ENCODE data around the gene ZSCAN32. TPM values are rescaled to one million over a fixed set of nuclear protein-coding genes. Genes with fewer than 3 reads are reported as not detected.

ZSCAN32 gene
- 10.1 to 16.8 TPM (median 15.4 TPM) in 5 replicates for total RNA-seq (2022; extraction: Qiagen RNA extraction; ENCODE audit: low read depth)

DNA sequence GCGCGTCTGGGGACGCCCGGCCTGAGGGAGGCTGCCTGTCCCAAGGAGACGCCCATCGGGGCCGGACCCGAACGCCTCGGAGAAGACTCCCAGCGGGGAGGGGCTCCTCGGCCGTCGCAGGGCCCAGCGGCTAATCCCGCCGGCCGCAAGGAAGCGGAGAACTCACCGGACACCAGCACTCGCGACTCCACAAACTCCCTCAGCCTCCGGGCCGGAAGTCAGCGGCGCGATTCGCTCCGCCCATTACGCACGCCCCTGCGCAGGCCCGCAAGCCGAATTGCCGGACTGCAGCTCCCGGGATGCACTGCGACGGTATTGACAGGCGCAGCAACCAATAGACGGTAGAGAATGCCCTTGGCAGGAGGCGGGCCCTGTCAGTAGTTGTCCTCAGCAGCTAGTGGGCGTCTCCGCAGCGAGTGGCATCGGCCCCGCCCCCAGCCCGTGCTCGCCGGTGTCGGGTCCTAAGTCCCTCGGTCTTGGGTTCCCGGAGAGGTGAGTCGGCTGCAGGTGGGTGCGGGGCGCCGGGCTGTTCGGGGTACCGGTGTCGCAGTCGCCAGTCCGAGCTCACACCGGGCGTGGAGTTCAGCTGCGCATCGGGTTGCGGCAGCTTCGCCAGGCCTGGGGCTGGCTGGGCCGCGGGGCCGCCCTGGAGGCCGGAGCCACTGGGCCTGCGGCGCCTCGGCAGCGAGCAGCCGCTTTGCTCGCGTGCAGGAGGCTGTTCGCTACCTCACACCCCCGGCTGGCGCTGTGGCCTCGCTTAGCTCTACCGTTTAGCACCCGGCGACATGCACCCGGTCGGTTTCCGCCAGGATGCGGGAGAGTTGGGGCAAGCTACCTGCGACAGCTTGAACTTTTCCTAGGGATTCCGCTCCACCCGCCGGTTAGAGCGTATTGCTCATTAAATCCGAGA lies at the start of gene ZSCAN32, which contains the start of gene ZNF174:
Gene ZSCAN32, minus strand, starts transcription at position 226 of the 910 bp plus-strand sequence. CDS start 3,447 bp downstream, outside the sequence.
Gene ZNF174, plus strand, starts transcription at position 437 of the 910 bp plus-strand sequence. CDS start 790 bp downstream, outside the sequence.

DNA sequence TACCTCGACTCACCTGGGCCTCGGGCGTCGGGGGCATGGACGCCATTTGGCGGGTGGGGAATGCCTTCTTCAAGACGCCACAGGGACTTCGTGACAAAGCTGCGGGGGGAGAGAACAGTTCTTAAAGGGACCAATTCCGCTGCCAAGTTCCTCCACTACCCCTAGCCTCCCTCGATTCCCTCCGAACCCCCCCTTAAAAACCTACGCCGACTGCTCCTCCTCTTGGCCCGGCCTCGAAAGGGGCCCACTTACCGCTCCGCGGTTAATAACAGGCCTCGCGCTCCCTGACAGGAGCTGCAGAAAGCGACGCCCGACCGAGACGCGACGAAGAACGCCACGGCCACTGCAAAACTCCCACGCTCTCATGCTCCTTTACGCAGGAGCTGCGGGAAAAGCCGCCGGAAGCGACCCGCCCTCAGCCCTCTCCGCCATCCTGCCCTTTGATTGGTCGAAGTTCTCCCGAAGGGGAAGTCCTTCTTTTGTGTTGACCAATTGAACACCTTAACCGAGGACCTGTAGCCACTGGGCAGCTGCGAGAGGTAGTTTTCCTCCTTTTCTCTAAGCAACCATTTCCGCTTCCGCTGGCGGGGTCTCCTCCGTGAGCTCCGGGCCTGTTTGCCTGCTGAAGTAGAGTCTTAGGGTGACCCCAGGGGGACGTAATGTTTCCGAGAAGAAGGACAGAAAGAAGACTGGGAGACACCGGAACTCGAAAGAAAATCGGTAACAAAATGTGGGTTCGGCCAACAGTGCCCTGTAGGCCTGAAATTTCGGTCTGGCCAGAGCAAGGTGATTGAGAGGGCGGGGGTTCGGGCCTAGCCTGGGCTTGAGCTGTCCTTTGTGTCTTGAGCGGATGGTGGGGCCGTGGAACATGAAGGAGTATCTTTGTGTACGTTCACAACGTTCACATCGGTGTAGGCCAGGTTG lies 42.6 kb upstream of the ZSCAN32 start, which contains the start of the genes NAA60 and ZNF597:
Gene NAA60, plus strand, starts transcription at position 573 of the 924 bp plus-strand sequence. CDS start 32,548 bp downstream, outside the sequence.
Gene ZNF597, minus strand, starts transcription at position 397 of the 924 bp plus-strand sequence. Its CDS starts 351 bp downstream, at position 46.

DNA sequence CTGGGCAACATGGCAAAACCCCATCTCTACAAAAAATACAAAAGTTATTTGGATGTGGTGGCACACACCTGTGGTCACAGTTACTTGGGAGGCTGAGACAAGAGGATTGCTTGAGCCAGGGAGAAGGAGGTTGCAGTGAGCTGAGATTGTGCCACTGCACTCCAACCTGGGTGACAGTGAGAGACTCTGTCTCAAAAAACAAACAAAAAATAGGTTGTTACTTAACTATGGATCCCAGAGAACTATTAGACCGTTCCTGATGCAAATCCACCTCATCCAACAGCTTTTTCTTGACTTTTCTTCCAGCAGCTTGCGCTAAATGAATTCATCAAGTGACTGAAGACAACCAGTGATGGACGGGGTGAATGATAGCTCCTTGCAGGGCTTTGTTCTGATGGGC lies 45.2 kb downstream of the ZSCAN32 start, which contains the start of gene OR2C1:
Gene OR2C1, plus strand, starts transcription at position 301 of the 400 bp plus-strand sequence. Its CDS starts 52 bp downstream, at position 353.

Other genes starting within 250 kb of the ZSCAN32 start
- gene OR1F1, start 212.8 kb downstream of the ZSCAN32 start, total RNA-seq (2022; extraction: Qiagen RNA extraction; ENCODE audit: low read depth): 0.32 to 0.76 TPM (median 0.41 TPM) in 5 replicates
- gene ZNF200, start 165.8 kb downstream of the ZSCAN32 start, total RNA-seq (2022; extraction: Qiagen RNA extraction; ENCODE audit: low read depth): 7.4 to 9.6 TPM (median 8.4 TPM) in 5 replicates
- not detected in 5 replicates for gene MEFV, start 144.4 kb downstream of the ZSCAN32 start, total RNA-seq (2022; extraction: Qiagen RNA extraction; ENCODE audit: low read depth)
- gene ZNF263, start 117.5 kb downstream of the ZSCAN32 start, total RNA-seq (2022; extraction: Qiagen RNA extraction; ENCODE audit: low read depth): 33.6 to 39.7 TPM (median 38.0 TPM) in 5 replicates
- gene TIGD7, start 95.6 kb downstream of the ZSCAN32 start, total RNA-seq (2022; extraction: Qiagen RNA extraction; ENCODE audit: low read depth): 0.76 to 2.0 TPM (median 1.4 TPM) in 5 replicates
- 10.2 to 14.2 TPM (median 12.4 TPM) in 5 replicates for gene ZNF75A, start 95.5 kb downstream of the ZSCAN32 start, total RNA-seq (2022; extraction: Qiagen RNA extraction; ENCODE audit: low read depth)
- gene OR2C1, start 45.1 kb downstream of the ZSCAN32 start, total RNA-seq (2022; extraction: Qiagen RNA extraction; ENCODE audit: low read depth): not detected in 5 replicates
- 12.6 to 18.1 TPM (median 13.9 TPM) in 5 replicates for gene ZNF174, start 211 bp upstream of the ZSCAN32 start, total RNA-seq (2022; extraction: Qiagen RNA extraction; ENCODE audit: low read depth)
- 0.85 to 1.3 TPM (median 0.95 TPM) in 5 replicates for gene ZNF597, start 42.5 kb upstream of the ZSCAN32 start, total RNA-seq (2022; extraction: Qiagen RNA extraction; ENCODE audit: low read depth)
- gene NAA60, start 42.7 kb upstream of the ZSCAN32 start, total RNA-seq (2022; extraction: Qiagen RNA extraction; ENCODE audit: low read depth): 42.9 to 53.5 TPM (median 52.2 TPM) in 5 replicates
- gene C16orf90, start 94.5 kb upstream of the ZSCAN32 start, total RNA-seq (2022; extraction: Qiagen RNA extraction; ENCODE audit: low read depth): not detected in 5 replicates
- 20.3 to 25.3 TPM (median 21.7 TPM) in 5 replicates for gene CLUAP1, start 100.0 kb upstream of the ZSCAN32 start, total RNA-seq (2022; extraction: Qiagen RNA extraction; ENCODE audit: low read depth)
- gene NLRC3, start 176.4 kb upstream of the ZSCAN32 start, total RNA-seq (2022; extraction: Qiagen RNA extraction; ENCODE audit: low read depth): 0.04 to 0.05 TPM in 2 of 5 replicates, not detected in the others
- 3.1 to 5.8 TPM (median 5.6 TPM) in 5 replicates for gene SLX4, start 210.6 kb upstream of the ZSCAN32 start, total RNA-seq (2022; extraction: Qiagen RNA extraction; ENCODE audit: low read depth)

All from A549 treated with ZK216348 at 1 μM for 4 hours (cell line).